Measurements from ENCODE around the gene RNF141. TPM values are rescaled to one million over a fixed set of nuclear protein-coding genes. Genes with fewer than 3 reads are reported as not detected.

Gene RNF141
- total and polyA plus RNA-seq, 2 donors (not counting 3 experiments of a cell fraction or from before 2014, with no cell fraction given), result 9.4 to 32.4 TPM

DNA sequence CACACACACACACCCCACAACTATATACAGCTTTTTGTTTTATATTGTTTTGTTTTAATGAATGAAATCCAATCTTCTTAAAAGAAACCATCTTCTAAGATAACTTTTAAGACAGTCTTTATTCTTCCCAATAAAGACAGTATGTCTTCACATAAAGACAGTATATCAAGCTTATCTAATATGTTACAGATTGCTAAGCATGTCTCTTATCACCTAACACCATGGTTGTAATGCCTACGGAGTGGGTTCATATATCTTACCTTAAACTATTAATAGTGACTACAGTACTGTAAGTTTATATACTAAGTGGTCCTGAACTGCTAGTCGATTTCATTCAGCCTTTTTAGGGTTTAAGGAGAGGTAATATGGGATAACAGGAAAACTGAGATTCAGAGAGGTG is 8.5 kb downstream of the RNF141 start:
- dilution Hi-C loops (cut with MboI; ENCODE audit: extremely low pct_ligation_motif_present, low sequenced_read_pairs), result no loop called here
- Histone ChIP-seq H4K20me1 (replicated peaks; ENCODE audit: control insufficient read depth, extremely low read depth, insufficient read depth, low read length) (no peaks in the 10 kb centered on the region), H3K4me2 (ENCODE audit: insufficient read depth, low read length) (no peak overlapping the region), H3K9me3 (replicated peaks; ENCODE audit: control insufficient read depth, insufficient read depth, low read length) (no peaks in the 10 kb centered on the region), H3K36me3 (ENCODE audit: control insufficient read depth in 2 of 2, extremely low read depth in 1 of 2, insufficient read depth in 2 of 2, low read length in 2 of 2) (peaks cover 0 to 6% of the 10 kb centered on the region in 2 experiments), H3K27ac (ENCODE audit: insufficient read depth, low read depth, low read length) (no peak overlapping the region), H3K9ac (replicated peaks; ENCODE audit: extremely low read depth, insufficient read depth, low read length) (no peak overlapping the region), H3K4me1 (ENCODE audit: control insufficient read depth, extremely low read depth, insufficient read depth, low read length) (peaks cover 20% of the 10 kb centered on the region), H3K27me3 (ENCODE audit: control insufficient read depth in 2 of 2, insufficient read depth in 2 of 2, low read length in 2 of 2) (no peaks in the 10 kb centered on the region), H2AFZ (ENCODE audit: low read depth, low read length) (no peak overlapping the region), H3K4me3 (replicated peaks in 1 of 3; ENCODE audit: insufficient read depth in 1 of 3, low read depth in 1 of 3, low read length in 3 of 3) (no peak overlapping the region), H3K9me1 (replicated peaks; ENCODE audit: control insufficient read depth, extremely low read depth, insufficient read depth, low read length) (no peaks in the 10 kb centered on the region), H3K79me2 (ENCODE audit: control insufficient read depth, insufficient read depth, low read length) (peaks cover 3% of the 10 kb centered on the region)
- DNase-seq (ENCODE audit: low read depth, low spot score), result no peak
- BruUV-seq (replicated peaks), result no TSS peak
- ChIA-PET POLR2A (no interaction called here), CTCF (interaction anchor here (1.2 kb wide), 1 partner anchor 8 kb away, joined by 8 read pairs; the partner anchor contains the start of gene RNF141)
- intact Hi-C loops (cut with micrococcal nuclease), result no loop called here
- TF ChIP-seq, protein P1, sequence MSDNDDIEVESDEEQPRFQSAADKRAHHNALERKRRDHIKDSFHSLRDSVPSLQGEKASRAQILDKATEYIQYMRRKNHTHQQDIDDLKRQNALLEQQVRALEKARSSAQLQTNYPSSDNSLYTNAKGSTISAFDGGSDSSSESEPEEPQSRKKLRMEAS (IDR thresholded peaks at IDR 0.05; ENCODE audit: insufficient read depth, insufficient read length), result no peak
- TF ChIP-seq GATA2 (IDR thresholded peaks at IDR 0.05; ENCODE audit: insufficient read depth, insufficient read length, low read depth, low read length) (no peak), CTCF (IDR thresholded peaks at IDR 0.05; ENCODE audit: extremely low read depth in 1 of 2, insufficient read depth in 1 of 2, low read depth in 1 of 2, low read length in 2 of 2) (no peak), EZH2 (IDR thresholded peaks at IDR 0.05; ENCODE audit: borderline replicate concordance, low read depth, low read length, severe bottlenecking) (no peak)
- no peak for FAIRE-seq

DNA sequence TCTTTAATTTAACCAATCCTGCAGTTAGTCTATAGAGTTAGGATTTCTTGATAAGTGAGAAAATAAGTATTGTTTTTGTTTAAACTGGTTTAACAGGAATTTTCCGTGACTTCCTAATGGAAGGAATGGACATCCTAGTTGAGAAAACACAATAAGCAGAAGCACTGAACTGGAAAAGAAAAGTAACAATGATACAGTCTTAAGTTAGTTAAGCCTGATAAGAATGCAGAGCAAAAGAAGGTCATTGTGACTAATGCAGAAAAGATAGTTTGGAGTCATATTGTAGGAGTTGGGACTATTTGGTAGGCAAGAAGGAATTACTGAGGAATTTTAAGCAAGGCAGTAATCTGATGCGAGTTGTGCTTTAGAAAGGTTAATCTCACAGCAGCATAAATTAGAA is 11.7 kb downstream of the RNF141 start:
- CTCF ChIA-PET, result interaction anchor here (1.5 kb wide), 1 partner anchor 109 kb away, joined by 3 read pairs; no protein-coding TSS in a partner anchor
- intact Hi-C loops (cut with micrococcal nuclease), result no loop called here
- Histone ChIP-seq H3K9ac (replicated peaks; ENCODE audit: extremely low read depth, insufficient read depth, low read length) (no peak overlapping the region), H3K79me2 (ENCODE audit: control insufficient read depth, insufficient read depth, low read length) (no peaks in the 10 kb centered on the region), H3K4me2 (ENCODE audit: insufficient read depth, low read length) (peak overlapping the region; percentile 16), H3K27ac (ENCODE audit: insufficient read depth, low read depth, low read length) (no peak overlapping the region), H2AFZ (ENCODE audit: low read depth, low read length) (no peak overlapping the region), H3K27me3 (ENCODE audit: control insufficient read depth in 2 of 2, insufficient read depth in 2 of 2, low read length in 2 of 2) (no peaks in the 10 kb centered on the region), H3K9me1 (replicated peaks; ENCODE audit: control insufficient read depth, extremely low read depth, insufficient read depth, low read length) (no peaks in the 10 kb centered on the region), H3K36me3 (ENCODE audit: control insufficient read depth in 2 of 2, extremely low read depth in 1 of 2, insufficient read depth in 2 of 2, low read length in 2 of 2) (peaks cover 0 to 6% of the 10 kb centered on the region in 2 experiments), H3K4me1 (ENCODE audit: control insufficient read depth, extremely low read depth, insufficient read depth, low read length) (peaks cover 51% of the 10 kb centered on the region), H3K4me3 (replicated peaks in 1 of 3; ENCODE audit: insufficient read depth in 1 of 3, low read depth in 1 of 3, low read length in 3 of 3) (no peak overlapping the region), H4K20me1 (replicated peaks; ENCODE audit: control insufficient read depth, extremely low read depth, insufficient read depth, low read length) (no peaks in the 10 kb centered on the region), H3K9me3 (replicated peaks; ENCODE audit: control insufficient read depth, insufficient read depth, low read length) (no peaks in the 10 kb centered on the region)
- dilution Hi-C loops (cut with MboI; ENCODE audit: extremely low pct_ligation_motif_present, low sequenced_read_pairs), result no loop called here
- DNase-seq (ENCODE audit: low read depth, low spot score) (peak; percentile 61), FAIRE-seq (no peak)
- TF ChIP-seq CTCF (IDR thresholded peaks at IDR 0.05; ENCODE audit: extremely low read depth in 1 of 2, insufficient read depth in 1 of 2, low read depth in 1 of 2, low read length in 2 of 2) (no peak), FOS (IDR thresholded peaks at IDR 0.05; ENCODE audit: borderline replicate concordance, insufficient read depth, low read length) (no peak), EZH2 (IDR thresholded peaks at IDR 0.05; ENCODE audit: borderline replicate concordance, low read depth, low read length, severe bottlenecking) (no peak), GATA2 (IDR thresholded peaks at IDR 0.05; ENCODE audit: insufficient read depth, insufficient read length, low read depth, low read length) (no peak), POLR2A (IDR thresholded peaks at IDR 0.05; ENCODE audit: low read depth, low read length) (no peak), JUN (IDR thresholded peaks at IDR 0.05; ENCODE audit: borderline replicate concordance, insufficient read depth, insufficient read length, low read depth) (no peak), POLR2AphosphoS5 (IDR thresholded peaks at IDR 0.05; ENCODE audit: insufficient read depth, low read depth, low read length) (no peak), MYC (IDR thresholded peaks at IDR 0.05; ENCODE audit: low read depth, low read length) (no peak)
- TF ChIP-seq, protein P1 (IDR thresholded peaks at IDR 0.05; ENCODE audit: insufficient read depth, insufficient read length), result no peak
- no TSS peak for BruUV-seq (replicated peaks)
- POLR2A ChIA-PET, result no interaction called here
